Daoy (cell line): Measurements from ENCODE around the gene FAM222A. TPM values are rescaled to one million over a fixed set of nuclear protein-coding genes. Genes with fewer than 3 reads are reported as not detected.
"Not testable (repeated sequence)": the region's sequence is repeated elsewhere in the genome, so short reads cannot be mapped to it uniquely, and the experiment has no call there.

ENCODE experiments used
- DNase-seq: peaks from one replicate; pipeline ENCODE4 v3.0.0-alpha.2; 2015; ENCODE audit warnings: low read depth
- total RNA-seq: library from RNA; depleted of rRNA; stranded (reverse); fragments of >200 nt; shearing (Covaris generic); gene quantifications from 2 replicates; pipeline ENCODE4 v1.2.3, GENCODE V29; 2014

Gene FAM222A
- total RNA-seq, 1 experiment from 2014 or later = 1.0 TPM

GRCh38 chr12:109693653-109694600, 19.7 kb upstream of the FAM222A start:
- no peak for DNase-seq

- DNase-seq = not testable (repeated sequence)
Observed at GRCh38 chr12:109694629-109695028, 19.0 kb upstream of the FAM222A start.

- no peak for DNase-seq
Observed at GRCh38 chr12:109695416-109695815, 18.2 kb upstream of the FAM222A start.

GRCh38 chr12:109695961-109696461, 17.6 kb upstream of the FAM222A start:
- no peak for DNase-seq

GRCh38 chr12:109696485-109697269, 16.9 kb upstream of the FAM222A start:
- peak; percentile 78 for DNase-seq

- DNase-seq = no peak
Observed at GRCh38 chr12:109697270-109697553, 16.4 kb upstream of the FAM222A start.

GRCh38 chr12:109697877-109698468, 15.7 kb upstream of the FAM222A start:
- DNase-seq = no peak

GRCh38 chr12:109698820-109699219, 14.8 kb upstream of the FAM222A start:
- DNase-seq = no peak

- DNase-seq = no peak
Observed at GRCh38 chr12:109701064-109701463, 12.6 kb upstream of the FAM222A start.

- DNase-seq = peak; percentile 30
Observed at GRCh38 chr12:109702111-109702841, 11.3 kb upstream of the FAM222A start.

- DNase-seq = no peak
Observed at GRCh38 chr12:109703684-109704083, 9.9 kb upstream of the FAM222A start.

- DNase-seq = no peak
Observed at GRCh38 chr12:109704371-109705098, 9.1 kb upstream of the FAM222A start.

GRCh38 chr12:109705291-109705690, 8.3 kb upstream of the FAM222A start:
- no peak for DNase-seq

- DNase-seq = no peak
Observed at GRCh38 chr12:109706398-109706746, 7.3 kb upstream of the FAM222A start.

GRCh38 chr12:109706747-109707469, 6.7 kb upstream of the FAM222A start:
- DNase-seq = no peak

- no peak for DNase-seq
Observed at GRCh38 chr12:109707470-109707821, 6.2 kb upstream of the FAM222A start.

- no peak for DNase-seq
Observed at GRCh38 chr12:109708939-109709338, 4.7 kb upstream of the FAM222A start.

GRCh38 chr12:109709401-109709991, 4.1 kb upstream of the FAM222A start:
- no peak for DNase-seq

- no peak for DNase-seq
Observed at GRCh38 chr12:109710205-109710746, 3.3 kb upstream of the FAM222A start.
